ENCODE data around the gene CUBN.

CUBN gene

DNA sequence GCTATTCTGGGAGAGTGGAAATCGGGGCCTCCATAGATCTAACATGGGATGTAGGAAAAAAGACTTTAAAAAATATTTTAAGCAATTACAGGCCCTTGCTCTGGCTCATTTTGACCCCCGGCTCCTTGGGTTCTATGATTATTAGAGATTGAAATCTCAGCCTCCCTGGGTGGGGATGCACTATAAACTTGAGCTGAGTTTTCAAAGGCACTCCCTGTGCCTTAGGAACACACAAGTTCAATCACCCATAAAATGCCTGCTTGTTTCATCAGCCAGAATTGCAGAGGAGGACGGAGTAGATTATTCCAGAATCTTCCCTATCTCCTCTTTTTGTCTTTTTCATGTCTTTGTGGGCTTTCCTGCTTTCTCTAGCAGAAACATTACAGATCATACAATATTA, 145.4 kb downstream of the CUBN start:
- no peak overlapping the region for H3K27ac ChIP-seq (replicated peaks)
- TF ChIP-seq GABPA (IDR thresholded peaks at IDR 0.05; ENCODE audit: low read depth) (no peak), POLR2AphosphoS5 (IDR thresholded peaks at IDR 0.05; ENCODE audit: low read depth) (no peak)
- TF ChIP-seq, protein P1, sequence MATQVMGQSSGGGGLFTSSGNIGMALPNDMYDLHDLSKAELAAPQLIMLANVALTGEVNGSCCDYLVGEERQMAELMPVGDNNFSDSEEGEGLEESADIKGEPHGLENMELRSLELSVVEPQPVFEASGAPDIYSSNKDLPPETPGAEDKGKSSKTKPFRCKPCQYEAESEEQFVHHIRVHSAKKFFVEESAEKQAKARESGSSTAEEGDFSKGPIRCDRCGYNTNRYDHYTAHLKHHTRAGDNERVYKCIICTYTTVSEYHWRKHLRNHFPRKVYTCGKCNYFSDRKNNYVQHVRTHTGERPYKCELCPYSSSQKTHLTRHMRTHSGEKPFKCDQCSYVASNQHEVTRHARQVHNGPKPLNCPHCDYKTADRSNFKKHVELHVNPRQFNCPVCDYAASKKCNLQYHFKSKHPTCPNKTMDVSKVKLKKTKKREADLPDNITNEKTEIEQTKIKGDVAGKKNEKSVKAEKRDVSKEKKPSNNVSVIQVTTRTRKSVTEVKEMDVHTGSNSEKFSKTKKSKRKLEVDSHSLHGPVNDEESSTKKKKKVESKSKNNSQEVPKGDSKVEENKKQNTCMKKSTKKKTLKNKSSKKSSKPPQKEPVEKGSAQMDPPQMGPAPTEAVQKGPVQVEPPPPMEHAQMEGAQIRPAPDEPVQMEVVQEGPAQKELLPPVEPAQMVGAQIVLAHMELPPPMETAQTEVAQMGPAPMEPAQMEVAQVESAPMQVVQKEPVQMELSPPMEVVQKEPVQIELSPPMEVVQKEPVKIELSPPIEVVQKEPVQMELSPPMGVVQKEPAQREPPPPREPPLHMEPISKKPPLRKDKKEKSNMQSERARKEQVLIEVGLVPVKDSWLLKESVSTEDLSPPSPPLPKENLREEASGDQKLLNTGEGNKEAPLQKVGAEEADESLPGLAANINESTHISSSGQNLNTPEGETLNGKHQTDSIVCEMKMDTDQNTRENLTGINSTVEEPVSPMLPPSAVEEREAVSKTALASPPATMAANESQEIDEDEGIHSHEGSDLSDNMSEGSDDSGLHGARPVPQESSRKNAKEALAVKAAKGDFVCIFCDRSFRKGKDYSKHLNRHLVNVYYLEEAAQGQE (IDR thresholded peaks at IDR 0.05; ENCODE audit: insufficient replicate concordance, low read depth) = no peak
- DNase-seq (ENCODE audit: low read depth in 1 of 2, low spot score in 1 of 2) = no peak

GRCh38 chr10:16976803-16977202, 152.8 kb downstream of the CUBN start:
- Histone ChIP-seq H3K4me3 (replicated peaks; ENCODE audit: insufficient read depth, low read length) (no peak overlapping the region), H3K27me3 (ENCODE audit: insufficient read depth, poor library complexity, severe bottlenecking) (no peaks in the 10 kb centered on the region), H3K27ac (replicated peaks) (no peak overlapping the region)
- no peak for DNase-seq (ENCODE audit: low read depth in 1 of 2, low spot score in 1 of 2)
- TF ChIP-seq GABPA (IDR thresholded peaks at IDR 0.05; ENCODE audit: low read depth) (no peak), CTCF (IDR thresholded peaks at IDR 0.05; ENCODE audit: insufficient read depth, low read length) (no peak), SPI1 (IDR thresholded peaks at IDR 0.05; ENCODE audit: borderline replicate concordance, low read depth) (no peak), POLR2AphosphoS5 (IDR thresholded peaks at IDR 0.05; ENCODE audit: low read depth) (no peak)
- TF ChIP-seq, protein P1 (IDR thresholded peaks at IDR 0.05; ENCODE audit: insufficient replicate concordance, low read depth) = no peak

More for the DNA sequence above, 145.4 kb downstream of the CUBN start:
- Histone ChIP-seq H3K27me3 (ENCODE audit: insufficient read depth, poor library complexity, severe bottlenecking) (no peaks in the 10 kb centered on the region), H3K4me3 (replicated peaks; ENCODE audit: insufficient read depth, low read length) (no peak overlapping the region)

- H3K27ac ChIP-seq (replicated peaks) = no peak overlapping the region
- H3K27me3 ChIP-seq (ENCODE audit: insufficient read depth, poor library complexity, severe bottlenecking) = no peaks in the 10 kb centered on the region
- TF ChIP-seq, protein P1 (IDR thresholded peaks at IDR 0.05; ENCODE audit: insufficient replicate concordance, low read depth) = no peak
- TF ChIP-seq POLR2AphosphoS5 (IDR thresholded peaks at IDR 0.05; ENCODE audit: low read depth) (no peak), CTCF (IDR thresholded peaks at IDR 0.05; ENCODE audit: insufficient read depth, low read length) (no peak), SPI1 (IDR thresholded peaks at IDR 0.05; ENCODE audit: borderline replicate concordance, low read depth) (no peak), GABPA (IDR thresholded peaks at IDR 0.05; ENCODE audit: low read depth) (no peak)
- DNase-seq (ENCODE audit: low read depth in 1 of 2, low spot score in 1 of 2) = no peak
- no peak overlapping the region for H3K4me3 ChIP-seq (replicated peaks; ENCODE audit: insufficient read depth, low read length)
Observed at GRCh38 chr10:16975188-16975587, 154.4 kb downstream of the CUBN start.
